PC-9 (cell line): Measurements from ENCODE around the gene MAN1A1. TPM values are rescaled to one million over a fixed set of nuclear protein-coding genes. Genes with fewer than 3 reads are reported as not detected.

Source experiments
- BruUV-seq: library from RNA; stranded (reverse); fragments of 400-500 nt; replicated peaks from 2 replicates; lab custom pipeline; 2021; lab: Mats Ljungman, UMichigan
- CTCF ChIA-PET: fragments of 300-600 bp; sonication (Branson Sonifier 250); formaldehyde crosslinking; loops from one replicate; lab custom pipeline; 2022; ENCODE audit warnings: antibody characterized with exemption; lab: Charles Lee
- POLR2A ChIA-PET: fragments of 300-600 bp; sonication (Branson Sonifier 250); formaldehyde crosslinking; loops from one replicate; lab custom pipeline; 2022; ENCODE audit warnings: antibody characterized with exemption; ENCODE audit not compliant: unreplicated experiment; lab: Charles Lee
- DNase-seq, 2 experiments: peaks; one replicate each; pipeline versions ENCODE4 v3.0.0 to v3.0.0-alpha.2; 2015 to 2022; ENCODE audit warnings: mixed read lengths in 1 of 2
- H2AFZ ChIP-seq: fragments of 200-600 bp; sonication (generic); 2 replicates; pipeline ENCODE4 v1.8.1; 2017; ENCODE audit warnings: antibody characterized with exemption
- H3F3A ChIP-seq: fragments of 200-600 bp; sonication (generic); 2 replicates; pipeline ENCODE4 v1.8.1; 2017; ENCODE audit warnings: antibody characterized with exemption, mild to moderate bottlenecking, low read depth; ENCODE audit not compliant: insufficient read depth
- H3K27ac ChIP-seq: fragments of 200-600 bp; sonication (generic); 2 replicates; pipeline ENCODE4 v1.6.1; 2016; ENCODE audit warnings: mixed run types
- H3K27me3 ChIP-seq: fragments of 200-600 bp; sonication (generic); 2 replicates; pipeline ENCODE4 v1.6.1; 2016; ENCODE audit warnings: low read depth, mixed run types; ENCODE audit not compliant: insufficient read depth
- H3K36me3 ChIP-seq: fragments of 200-600 bp; sonication (generic); 2 replicates; pipeline ENCODE4 v1.6.1; 2016; ENCODE audit warnings: low read depth, mixed run types
- H3K4me1 ChIP-seq: fragments of 200-600 bp; sonication (generic); replicated peaks from 2 replicates; pipeline ENCODE4 v1.6.1; 2016; ENCODE audit warnings: mixed run types; ENCODE audit not compliant: insufficient read depth
- H3K4me2 ChIP-seq: fragments of 200-600 bp; sonication (generic); 2 replicates; pipeline ENCODE4 v1.6.1; 2017; ENCODE audit warnings: mixed run types
- H3K4me3 ChIP-seq: fragments of 200-600 bp; sonication (generic); 2 replicates; pipeline ENCODE4 v1.6.1; 2016; ENCODE audit warnings: mixed run types
- H3K79me2 ChIP-seq: fragments of 200-600 bp; sonication (generic); 2 replicates; pipeline ENCODE4 v1.6.1; 2017; ENCODE audit warnings: low read depth, mixed run types
- H3K9me2 ChIP-seq: fragments of 200-600 bp; sonication (generic); 2 replicates; pipeline ENCODE4 v1.8.1; 2017; ENCODE audit warnings: mild to moderate bottlenecking; ENCODE audit not compliant: insufficient read depth
- H3K9me3 ChIP-seq: fragments of 200-600 bp; sonication (generic); 2 replicates; pipeline ENCODE4 v1.8.1; 2016; ENCODE audit warnings: low read depth; ENCODE audit not compliant: insufficient read depth
- H4K20me1 ChIP-seq: fragments of 200-600 bp; sonication (generic); 2 replicates; pipeline ENCODE4 v1.8.1; 2017; ENCODE audit not compliant: insufficient read depth
- CTCF ChIP-seq: fragments of 200-600 bp; sonication (generic); conservative IDR thresholded peaks from 2 replicates; pipeline ENCODE4 v1.6.1; 2017; ENCODE audit warnings: mixed run types, antibody characterized with exemption, mild to moderate bottlenecking, moderate library complexity
- EZH2 ChIP-seq: fragments of 200-600 bp; sonication (generic); IDR thresholded peaks from 2 replicates; pipeline ENCODE4 v1.8.0; 2017; ENCODE audit warnings: antibody characterized with exemption, low read depth
- intact Hi-C: fragments of 100-400 bp; cut with micrococcal nuclease; formaldehyde crosslinking; loops from one replicate; pipeline ENCODE4 v1.10.0; 2022; ENCODE audit not compliant: unreplicated experiment
- total RNA-seq: library from RNA; stranded (reverse); gene quantifications from 2 replicates; pipeline ENCODE4 v1.2.3, GENCODE V29; 2021

Gene MAN1A1
- total RNA-seq, 1 experiment from 2014 or later: 13.4 TPM

- intact Hi-C loops: no loop called here
- no TSS peak for BruUV-seq
- POLR2A ChIA-PET: no interaction called here
These were observed 99.5 kb downstream of the MAN1A1 start for GRCh38 chr6:119250036-119250435.

DNA sequence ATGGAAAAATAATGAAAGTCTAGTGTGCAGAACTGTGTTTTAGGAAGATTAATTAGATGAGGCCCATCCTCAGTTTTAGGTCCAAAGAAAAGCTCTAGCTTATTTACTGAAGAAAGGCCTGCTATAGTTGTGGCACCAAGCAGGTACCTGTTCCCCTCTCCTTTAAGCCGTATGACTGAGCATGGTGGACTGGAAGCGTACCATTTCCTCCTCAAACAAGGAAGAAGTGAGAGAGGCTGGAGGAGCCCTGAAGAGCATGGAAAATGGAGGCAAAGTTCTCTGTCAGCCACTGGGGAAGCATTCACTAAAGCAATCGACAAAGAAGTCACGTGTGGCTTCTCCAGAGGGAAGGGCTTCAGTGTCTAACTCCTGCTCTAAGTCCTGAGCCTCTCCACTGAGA lies 100.2 kb downstream of the MAN1A1 start:
- no peak for DNase-seq
- TF ChIP-seq EZH2 (no peak), CTCF (no peak)
- Histone ChIP-seq H3K4me1 (no peaks in the 10 kb centered on the region), H3F3A (no peaks in the 10 kb centered on the region), H3K36me3 (no peaks in the 10 kb centered on the region), H3K9me2 (no peaks in the 10 kb centered on the region), H3K4me3 (no peak overlapping the region), H3K27me3 (no peaks in the 10 kb centered on the region), H3K4me2 (no peak overlapping the region), H4K20me1 (no peaks in the 10 kb centered on the region), H3K9me3 (no peaks in the 10 kb centered on the region), H3K27ac (no peak overlapping the region), H2AFZ (no peak overlapping the region), H3K79me2 (no peaks in the 10 kb centered on the region)
- BruUV-seq: no TSS peak
- ChIA-PET CTCF (no interaction called here), POLR2A (no interaction called here)
- intact Hi-C loops: no loop called here

More at GRCh38 chr6:119250036-119250435, 99.5 kb downstream of the MAN1A1 start:
- no peak overlapping the region for H3K4me2 ChIP-seq
- CTCF ChIA-PET: no interaction called here
- H3K27me3 ChIP-seq: no peaks in the 10 kb centered on the region
- no peaks in the 10 kb centered on the region for H4K20me1 ChIP-seq
- no peak overlapping the region for H3K27ac ChIP-seq
- H3K4me3 ChIP-seq: no peak overlapping the region
- no peak for TF ChIP-seq CTCF
- no peak for TF ChIP-seq EZH2
- H3K79me2 ChIP-seq: no peaks in the 10 kb centered on the region
- no peaks in the 10 kb centered on the region for H3K4me1 ChIP-seq
- no peak for DNase-seq
- no peak overlapping the region for H2AFZ ChIP-seq
- no peaks in the 10 kb centered on the region for H3F3A ChIP-seq
- no peaks in the 10 kb centered on the region for H3K9me2 ChIP-seq
- no peaks in the 10 kb centered on the region for H3K9me3 ChIP-seq
- H3K36me3 ChIP-seq: no peaks in the 10 kb centered on the region

DNA sequence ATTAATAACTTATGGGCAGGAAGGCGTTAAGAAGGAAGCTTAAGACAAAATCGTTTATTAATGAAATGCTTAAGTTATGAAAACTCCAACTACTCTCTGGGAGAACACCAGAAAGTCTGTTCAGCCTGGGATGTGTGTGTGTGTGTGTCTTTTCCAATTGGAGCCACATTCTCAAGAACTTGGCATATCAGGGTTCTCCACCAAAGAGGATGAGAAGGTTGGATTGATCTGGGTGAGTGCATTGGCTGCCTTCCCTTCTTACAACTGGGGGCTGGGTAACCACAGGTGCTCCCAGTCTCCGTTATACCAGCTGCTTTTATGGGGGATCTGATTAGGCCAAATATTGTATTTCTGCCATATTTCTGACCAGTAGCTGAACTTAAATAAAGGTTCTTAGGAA lies 102.1 kb downstream of the MAN1A1 start:
- CTCF ChIA-PET: no interaction called here

More for the DNA sequence above, 102.1 kb downstream of the MAN1A1 start:
- Histone ChIP-seq H3F3A (no peaks in the 10 kb centered on the region), H3K4me1 (no peaks in the 10 kb centered on the region), H3K27me3 (no peaks in the 10 kb centered on the region), H3K79me2 (no peaks in the 10 kb centered on the region), H3K4me2 (no peak overlapping the region), H4K20me1 (no peaks in the 10 kb centered on the region), H3K36me3 (no peaks in the 10 kb centered on the region), H3K27ac (no peak overlapping the region), H3K9me3 (no peaks in the 10 kb centered on the region), H2AFZ (no peak overlapping the region), H3K9me2 (no peaks in the 10 kb centered on the region), H3K4me3 (no peak overlapping the region)
- BruUV-seq: no TSS peak
- POLR2A ChIA-PET: no interaction called here
- intact Hi-C loops: no loop called here
- no peak for DNase-seq
- TF ChIP-seq EZH2: no peak
- no peak for TF ChIP-seq CTCF
